Prostate gland (tissue), 2 donors: ENCODE results near the gene BICC1. TPM values are rescaled to one million over a fixed set of nuclear protein-coding genes. Genes with fewer than 3 reads are reported as not detected.

Source experiments
- DNase-seq: peaks from one replicate; pipeline ENCODE4 v3.0.0-alpha.2; 2019; ENCODE audit warnings: low spot score
- H3K27ac ChIP-seq, 2 donors: fragments of 200-600 bp; sonication (generic); 2 replicates each; pipeline ENCODE4 v1.5.1; 2017 to 2019
- H3K27me3 ChIP-seq: fragments of 200-600 bp; sonication (generic); replicated peaks from 2 replicates; pipeline ENCODE4 v1.5.1; 2019; ENCODE audit not compliant: insufficient read depth
- H3K36me3 ChIP-seq, 2 donors: fragments of 200-600 bp; sonication (generic); 1 replicate in 1 of 2; 2 replicates in 1 of 2; pipeline versions ENCODE4 v1.5.1 to v1.8.1; 2017 to 2019
- H3K4me1 ChIP-seq: fragments of 200-600 bp; sonication (generic); replicated peaks from 2 replicates; pipeline ENCODE4 v1.5.1; 2019
- H3K4me3 ChIP-seq, 2 donors: fragments of 200-600 bp; sonication (generic); 2 replicates each; pipeline ENCODE4 v1.5.1; 2017 to 2019
- H3K9me3 ChIP-seq: fragments of 200-600 bp; sonication (generic); 2 replicates; pipeline ENCODE4 v1.5.1; 2017
- POLR2A ChIP-seq: fragments of 450-650 bp; IDR thresholded peaks from one replicate; pipeline ENCODE4 v1.6.1; 2016; ENCODE audit warnings: antibody characterized with exemption, mild to moderate bottlenecking
- POLR2AphosphoS5 ChIP-seq: sonication (generic); formaldehyde crosslinking; IDR thresholded peaks from one replicate; pipeline ENCODE4 v1.6.1; 2017; ENCODE audit warnings: antibody characterized with exemption
- WGBS: methylation state at CpG from one replicate; pipeline ENCODE4 v1.1.5; 2018; 5-methylcytosine and 5-hydroxymethylcytosine counted together
- intact Hi-C: fragments of 100-400 bp; cut with DNase I; formaldehyde crosslinking; loops from one replicate; pipeline ENCODE4 v1.14.2; 2022
- total RNA-seq, 2 donors: library from RNA; depleted of rRNA; stranded (reverse); fragments of >200 nt; gene quantifications; one replicate each; pipeline ENCODE4 v1.1.0, GENCODE V29; 2016
- TF ChIP-seq, protein P1 (sequence below), 4 experiments: fragments of 200-600 bp in 2 of 4; fragments of 450-650 bp in 2 of 4; sonication (generic) in 2 of 4; IDR thresholded peaks; 1 replicate in 3 of 4; 2 replicates in 1 of 4; pipeline ENCODE4 v1.5.1; 2016 to 2019; ENCODE audit warnings: antibody characterized with exemption in 4 of 4, mild to moderate bottlenecking in 2 of 4, moderate library complexity in 2 of 4

Gene BICC1
- total RNA-seq, 2 donors from 2014 or later, result 5.1 to 12.7 TPM

- Histone ChIP-seq H3K9me3 (no peaks in the 10 kb centered on the region), H3K36me3 (no peaks in the 10 kb centered on the region), H3K27me3 (no peaks in the 10 kb centered on the region), H3K4me3 (no peak overlapping the region), H3K27ac (no peak overlapping the region), H3K4me1 (no peaks in the 10 kb centered on the region)
- no peak for DNase-seq
- WGBS, result 88% methylated on average over 6 of the region's 6 CpGs
- TF ChIP-seq POLR2AphosphoS5 (no peak), POLR2A (no peak)
- TF ChIP-seq, protein P1, sequence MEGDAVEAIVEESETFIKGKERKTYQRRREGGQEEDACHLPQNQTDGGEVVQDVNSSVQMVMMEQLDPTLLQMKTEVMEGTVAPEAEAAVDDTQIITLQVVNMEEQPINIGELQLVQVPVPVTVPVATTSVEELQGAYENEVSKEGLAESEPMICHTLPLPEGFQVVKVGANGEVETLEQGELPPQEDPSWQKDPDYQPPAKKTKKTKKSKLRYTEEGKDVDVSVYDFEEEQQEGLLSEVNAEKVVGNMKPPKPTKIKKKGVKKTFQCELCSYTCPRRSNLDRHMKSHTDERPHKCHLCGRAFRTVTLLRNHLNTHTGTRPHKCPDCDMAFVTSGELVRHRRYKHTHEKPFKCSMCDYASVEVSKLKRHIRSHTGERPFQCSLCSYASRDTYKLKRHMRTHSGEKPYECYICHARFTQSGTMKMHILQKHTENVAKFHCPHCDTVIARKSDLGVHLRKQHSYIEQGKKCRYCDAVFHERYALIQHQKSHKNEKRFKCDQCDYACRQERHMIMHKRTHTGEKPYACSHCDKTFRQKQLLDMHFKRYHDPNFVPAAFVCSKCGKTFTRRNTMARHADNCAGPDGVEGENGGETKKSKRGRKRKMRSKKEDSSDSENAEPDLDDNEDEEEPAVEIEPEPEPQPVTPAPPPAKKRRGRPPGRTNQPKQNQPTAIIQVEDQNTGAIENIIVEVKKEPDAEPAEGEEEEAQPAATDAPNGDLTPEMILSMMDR (IDR thresholded peaks at IDR 0.05), result no peak
- intact Hi-C loops, result no loop called here
Measured at GRCh38 chr10:58791137-58791536, 278.5 kb downstream of the BICC1 start.

DNA sequence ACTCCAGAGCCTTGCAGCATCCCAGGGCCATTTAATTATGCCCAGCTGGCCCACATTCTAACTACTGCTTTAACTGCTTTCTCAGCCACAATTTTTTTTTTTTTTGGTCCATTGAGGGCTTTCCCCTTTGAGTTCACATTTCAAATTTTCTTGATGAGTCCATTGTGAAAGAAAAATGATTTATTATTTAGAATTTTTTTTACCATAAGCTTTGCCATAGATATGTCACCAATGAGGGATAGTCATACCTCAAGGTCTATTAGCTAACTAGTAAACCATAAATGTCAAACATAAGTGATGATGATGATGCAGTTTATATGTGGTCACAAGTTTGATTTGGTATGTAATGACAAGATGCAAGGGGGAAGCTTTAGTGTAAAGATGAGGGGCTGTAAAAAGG, 282.9 kb downstream of the BICC1 start:
- TF ChIP-seq, protein P1 (IDR thresholded peaks at IDR 0.05), result no peak

DNA sequence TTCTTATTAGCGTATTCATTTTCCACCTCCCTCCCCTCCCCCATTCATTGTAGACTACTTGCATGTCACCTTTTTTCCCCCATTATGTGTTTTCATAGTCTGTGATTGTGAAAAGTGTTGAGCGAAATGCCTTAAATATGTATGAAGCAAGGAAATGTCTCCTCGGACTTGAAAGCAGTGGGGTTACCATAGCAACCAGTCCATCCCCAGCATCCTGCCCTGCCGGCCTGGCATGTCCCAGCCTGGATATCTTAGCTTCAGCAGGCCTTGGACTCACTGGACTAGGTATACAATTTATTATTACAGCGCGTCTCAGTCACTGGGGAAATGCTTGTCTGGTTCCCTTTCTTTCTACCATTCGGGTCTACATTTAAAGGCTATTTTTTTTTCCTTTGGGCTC, 283.6 kb downstream of the BICC1 start:
- H3K27ac ChIP-seq, result no peak overlapping the region
- no peak for TF ChIP-seq POLR2AphosphoS5
- TF ChIP-seq POLR2A, result no peak
- H3K4me1 ChIP-seq, result no peaks in the 10 kb centered on the region
- intact Hi-C loops, result no loop called here
- WGBS, result 72% methylated on average over 7 of the region's 7 CpGs
- no peak for DNase-seq
- no peaks in the 10 kb centered on the region for H3K36me3 ChIP-seq
- no peaks in the 10 kb centered on the region for H3K9me3 ChIP-seq
- H3K27me3 ChIP-seq, result no peaks in the 10 kb centered on the region
- no peak overlapping the region for H3K4me3 ChIP-seq

More for the DNA sequence above, 282.9 kb downstream of the BICC1 start:
- no peak overlapping the region for H3K27ac ChIP-seq
- H3K27me3 ChIP-seq, result no peaks in the 10 kb centered on the region
- no peaks in the 10 kb centered on the region for H3K9me3 ChIP-seq
- no peak for DNase-seq
- intact Hi-C loops, result no loop called here
- no peaks in the 10 kb centered on the region for H3K4me1 ChIP-seq
- no peak overlapping the region for H3K4me3 ChIP-seq
- H3K36me3 ChIP-seq, result no peaks in the 10 kb centered on the region

- TF ChIP-seq, protein P1 (IDR thresholded peaks at IDR 0.05), result no peak
- TF ChIP-seq POLR2A, result no peak
- TF ChIP-seq POLR2AphosphoS5, result no peak
- Histone ChIP-seq H3K36me3 (no peaks in the 10 kb centered on the region), H3K27me3 (no peaks in the 10 kb centered on the region), H3K9me3 (no peaks in the 10 kb centered on the region), H3K4me3 (no peak overlapping the region), H3K27ac (no peak overlapping the region), H3K4me1 (no peaks in the 10 kb centered on the region)
- intact Hi-C loops, result no loop called here
- no peak for DNase-seq
- 49% methylated on average over 4 of the region's 4 CpGs for WGBS
Measured at GRCh38 chr10:58796824-58797223, 284.2 kb downstream of the BICC1 start.

GRCh38 chr10:58797356-58797755, 284.7 kb downstream of the BICC1 start:
- Histone ChIP-seq H3K4me3 (no peak overlapping the region), H3K27me3 (no peaks in the 10 kb centered on the region), H3K36me3 (no peaks in the 10 kb centered on the region), H3K9me3 (no peaks in the 10 kb centered on the region), H3K27ac (no peak overlapping the region), H3K4me1 (no peaks in the 10 kb centered on the region)
- DNase-seq, result no peak
- intact Hi-C loops, result no loop called here
- no peak for TF ChIP-seq POLR2A
- TF ChIP-seq, protein P1 (IDR thresholded peaks at IDR 0.05), result no peak
- no peak for TF ChIP-seq POLR2AphosphoS5
